Coronary artery (tissue), 2 donors: ENCODE measurements around the gene HK3.

Source experiments
- DNase-seq: peaks from one replicate; pipeline ENCODE4 v3.0.0-alpha.2; 2017; ENCODE audit warnings: low spot score
- H3K27ac ChIP-seq, 2 donors: fragments of 200-600 bp; sonication (generic); one replicate each; pipeline ENCODE4 v1.5.1; 2016 to 2019
- H3K4me3 ChIP-seq: fragments of 200-600 bp; sonication (generic); 2 replicates; pipeline ENCODE4 v1.5.1; 2016; ENCODE audit warnings: mild to moderate bottlenecking, moderate library complexity
- CTCF ChIP-seq: fragments of 200-600 bp; sonication (generic); IDR thresholded peaks from one replicate; pipeline ENCODE4 v1.5.1; 2019; ENCODE audit warnings: antibody characterized with exemption

HK3 gene

GRCh38 chr5:176862330-176862995, 36.7 kb downstream of the HK3 start:
- H3K27ac ChIP-seq: no peak overlapping the region
- H3K4me3 ChIP-seq: no peak overlapping the region
- no peak for TF ChIP-seq CTCF
- DNase-seq: no peak

GRCh38 chr5:176861276-176861675, 37.9 kb downstream of the HK3 start:
- Histone ChIP-seq H3K27ac (no peak overlapping the region), H3K4me3 (no peak overlapping the region)
- TF ChIP-seq CTCF: no peak
- DNase-seq: no peak

DNA sequence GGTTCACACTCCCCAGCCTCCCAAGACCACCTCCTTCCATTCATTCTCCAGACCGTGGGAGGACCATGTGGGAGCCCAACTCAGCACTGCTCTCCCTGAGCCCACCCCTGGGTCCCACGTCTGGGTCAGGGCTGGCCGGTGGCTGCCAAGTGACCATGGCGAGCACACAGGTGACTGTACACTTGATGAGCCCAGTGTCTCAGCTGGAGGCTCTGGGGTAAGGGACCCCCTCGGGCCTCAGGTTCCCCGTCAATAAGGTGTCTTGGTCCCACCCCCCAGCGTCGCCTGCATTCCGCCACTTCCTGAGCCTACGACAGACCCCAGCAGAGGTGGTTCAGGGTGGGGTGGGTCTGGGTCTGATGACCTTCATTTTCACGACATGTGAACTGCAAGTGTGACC, 38.8 kb downstream of the HK3 start:
- DNase-seq: no peak
- Histone ChIP-seq H3K27ac (no peak overlapping the region), H3K4me3 (no peak overlapping the region)
- no peak for TF ChIP-seq CTCF

DNA sequence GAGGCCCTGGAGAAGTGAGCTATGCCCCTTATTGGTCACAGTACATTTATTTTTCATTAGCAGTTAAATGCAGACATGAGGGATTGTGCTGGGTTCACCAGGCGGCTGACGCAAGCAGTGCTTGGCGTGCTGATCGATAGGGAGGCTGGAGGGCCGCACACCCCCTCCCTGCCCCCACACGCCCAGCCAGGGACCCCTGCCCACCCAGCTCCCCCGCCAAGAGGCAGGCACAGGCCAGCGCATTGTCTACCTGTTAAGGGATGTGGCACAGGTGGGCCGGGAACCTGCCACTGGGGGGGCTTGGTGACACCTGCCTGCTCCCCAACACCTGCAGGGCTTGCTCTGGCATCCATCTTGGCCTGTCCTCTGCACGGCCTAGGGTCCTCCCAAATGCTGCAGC, 39.2 kb downstream of the HK3 start:
- no peak overlapping the region for H3K4me3 ChIP-seq
- DNase-seq: no peak
- no peak overlapping the region for H3K27ac ChIP-seq
- TF ChIP-seq CTCF: no peak

DNA sequence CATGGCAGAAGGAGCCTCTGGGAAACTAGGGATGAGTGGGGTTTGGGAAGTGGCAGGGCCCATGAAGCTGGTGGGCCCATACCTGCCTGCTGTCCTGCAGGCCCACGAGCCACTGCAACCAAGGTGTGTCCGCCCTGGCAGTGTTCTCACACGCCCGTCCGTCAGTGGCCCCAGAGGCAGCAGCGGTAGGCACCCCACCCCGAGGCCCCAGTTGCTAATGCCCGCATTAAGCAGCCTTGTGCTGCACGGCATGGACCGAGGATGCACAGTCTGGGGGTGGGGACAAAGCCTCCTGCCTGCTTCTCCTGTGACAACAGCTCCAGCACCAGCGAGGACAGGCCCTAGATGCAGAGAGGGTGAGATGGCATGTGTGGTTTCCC, 41.3 kb downstream of the HK3 start:
- DNase-seq: no peak
- no peak overlapping the region for H3K27ac ChIP-seq
- no peak overlapping the region for H3K4me3 ChIP-seq
- TF ChIP-seq CTCF: no peak

DNA sequence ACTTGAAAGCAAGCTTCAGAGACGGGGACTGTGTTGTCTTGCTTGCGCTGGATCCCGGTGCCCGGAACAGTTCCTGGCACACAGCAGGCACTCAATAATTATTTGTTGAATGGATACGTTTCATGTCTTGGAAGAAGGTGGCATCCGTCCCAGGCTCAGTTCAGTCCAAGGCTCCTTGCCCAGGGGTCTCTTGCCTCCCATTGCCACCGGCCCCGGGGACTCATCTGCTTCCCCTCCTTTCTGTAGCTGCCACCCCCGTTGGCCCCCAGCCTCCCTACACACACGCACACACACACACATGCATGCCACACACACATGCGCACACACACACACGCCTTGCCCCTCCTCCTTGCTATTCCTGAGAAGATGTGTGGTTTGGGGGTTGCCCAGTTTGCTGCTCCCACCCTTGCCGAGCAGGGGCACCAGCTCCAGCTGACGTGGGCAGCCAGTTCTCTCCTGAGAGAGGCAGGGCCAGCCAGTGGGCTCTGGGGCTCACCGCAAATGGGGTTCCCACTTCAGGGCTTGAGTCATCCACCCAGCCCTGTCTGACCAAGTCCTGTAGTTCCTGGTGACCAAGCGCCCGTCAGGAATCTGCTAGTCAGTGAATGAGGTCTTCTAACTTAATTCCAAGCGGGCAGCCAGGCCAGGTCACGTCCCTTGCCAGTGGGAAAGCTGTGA, 41.8 kb downstream of the HK3 start:
- Histone ChIP-seq H3K27ac (no peak overlapping the region), H3K4me3 (no peak overlapping the region)
- no peak for DNase-seq
- no peak for TF ChIP-seq CTCF

DNA sequence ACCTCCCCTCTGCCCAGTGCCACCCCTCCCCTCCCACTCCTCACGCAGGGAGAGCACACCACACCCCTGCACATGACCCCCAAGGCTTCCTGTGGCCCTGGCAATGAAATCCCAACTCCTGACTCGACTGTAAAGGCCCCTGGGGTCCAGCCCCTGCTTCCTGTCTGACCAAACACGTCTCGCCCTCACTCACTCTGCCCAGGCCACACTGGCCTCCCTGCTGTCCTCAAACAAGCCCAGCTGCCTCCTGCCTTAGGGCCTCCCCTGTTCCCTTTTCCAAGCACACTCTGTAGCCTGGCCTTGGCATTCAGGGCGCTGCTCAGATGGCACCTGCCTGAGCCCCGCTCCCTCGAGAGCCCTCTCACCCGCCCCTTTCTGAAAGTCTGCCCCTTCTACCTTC, 42.4 kb downstream of the HK3 start:
- no peak overlapping the region for H3K27ac ChIP-seq
- no peak for TF ChIP-seq CTCF
- no peak for DNase-seq
- no peak overlapping the region for H3K4me3 ChIP-seq
